Endometrium (tissue), 2 donors: ENCODE results near the gene VPS13C.

Source experiments
- FAIRE-seq: peaks from 2 replicates; lab custom pipeline; 2012; peaks lifted over from hg19 to GRCh38; lab: Jason Lieb, UNC
- donor health status: control.
- donor health status: control.

VPS13C gene

DNA sequence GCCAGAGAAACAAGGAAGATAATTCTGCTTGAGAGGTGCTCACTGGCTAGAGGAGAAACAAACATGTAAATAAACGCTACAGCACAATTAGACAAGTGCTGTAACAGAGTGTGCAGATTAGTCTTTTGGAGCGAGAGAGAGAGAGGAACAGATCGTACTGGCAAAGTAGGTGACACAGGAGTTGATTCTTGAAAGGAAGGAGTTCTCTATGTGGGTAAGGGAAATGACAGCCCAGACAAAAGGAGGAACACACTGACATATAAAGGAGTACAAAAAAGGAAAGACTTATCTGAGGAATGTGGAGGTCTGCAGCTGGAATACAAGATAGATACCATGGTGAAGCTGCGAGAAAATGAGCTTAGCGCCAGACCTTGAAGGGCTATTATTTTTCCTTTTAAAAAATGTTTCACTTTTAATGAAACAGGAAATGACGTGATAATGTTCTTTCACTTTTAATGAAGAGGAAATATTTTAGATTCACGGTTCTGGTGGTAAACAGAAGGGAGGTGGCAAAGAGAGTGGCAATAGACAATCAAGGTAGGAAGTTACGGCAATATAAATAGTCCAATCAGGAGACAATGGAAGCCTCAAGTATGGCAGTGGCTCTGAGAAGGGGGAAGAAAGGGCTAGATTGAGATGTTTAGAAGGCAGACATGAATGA, 202.9 kb downstream of the VPS13C start:
- FAIRE-seq: no peak

DNA sequence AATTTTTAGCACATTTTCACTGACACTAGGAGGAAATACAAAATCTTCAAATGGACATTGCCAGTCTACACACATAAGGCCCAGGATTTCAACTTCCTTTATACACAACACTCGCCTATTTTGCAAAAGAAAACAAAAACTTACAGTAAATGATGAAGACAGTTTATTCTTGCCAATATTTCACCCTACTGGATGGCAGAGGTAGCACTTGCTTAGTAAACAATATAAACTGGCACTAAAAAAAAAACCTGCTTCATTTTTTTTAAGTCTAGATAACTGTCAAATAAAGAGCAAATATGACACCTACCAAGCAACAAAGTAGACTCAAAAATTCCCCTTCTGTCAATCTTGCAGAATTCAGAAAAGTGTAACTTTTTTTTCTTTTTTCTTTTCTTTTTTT, 204.0 kb downstream of the VPS13C start:
- no peak for FAIRE-seq

DNA sequence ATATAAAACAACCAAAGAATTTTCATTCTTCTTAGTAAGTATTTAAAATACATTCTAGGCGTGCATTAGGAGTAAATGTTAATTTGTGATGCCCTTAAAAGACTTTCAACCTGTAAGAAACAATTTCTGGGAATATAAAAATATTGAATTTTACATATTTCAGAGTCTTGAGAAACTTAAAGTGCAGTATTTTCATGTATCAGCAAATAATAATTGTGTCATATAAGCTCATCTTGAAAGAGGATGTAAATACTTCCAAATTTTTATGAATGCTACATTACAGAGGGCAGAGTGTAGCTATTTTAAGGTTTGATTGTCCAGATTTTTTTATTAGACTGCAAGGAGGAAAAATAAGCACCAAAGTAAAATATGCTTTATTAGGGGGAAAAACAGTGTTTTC, 207.1 kb downstream of the VPS13C start:
- no peak for FAIRE-seq

DNA sequence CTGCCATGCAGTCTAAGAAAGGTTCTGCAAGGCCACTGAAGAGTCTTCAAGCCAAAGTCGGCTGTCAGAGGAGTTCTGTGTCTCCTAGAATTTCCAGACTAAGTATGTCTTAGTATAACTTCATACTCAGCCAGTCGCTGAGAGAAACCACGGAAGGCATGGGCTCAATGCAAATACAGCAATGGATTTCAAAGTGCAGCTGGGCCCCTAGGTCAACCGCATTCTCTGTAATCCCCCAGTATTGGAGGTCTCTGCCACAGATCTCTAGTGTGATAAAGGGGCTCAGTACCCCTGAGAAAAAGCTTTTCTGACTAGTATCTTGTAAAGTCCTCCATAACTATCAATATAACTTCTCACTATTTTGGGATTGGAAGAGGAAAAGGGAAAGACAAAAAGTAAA, 208.3 kb downstream of the VPS13C start:
- no peak for FAIRE-seq

DNA sequence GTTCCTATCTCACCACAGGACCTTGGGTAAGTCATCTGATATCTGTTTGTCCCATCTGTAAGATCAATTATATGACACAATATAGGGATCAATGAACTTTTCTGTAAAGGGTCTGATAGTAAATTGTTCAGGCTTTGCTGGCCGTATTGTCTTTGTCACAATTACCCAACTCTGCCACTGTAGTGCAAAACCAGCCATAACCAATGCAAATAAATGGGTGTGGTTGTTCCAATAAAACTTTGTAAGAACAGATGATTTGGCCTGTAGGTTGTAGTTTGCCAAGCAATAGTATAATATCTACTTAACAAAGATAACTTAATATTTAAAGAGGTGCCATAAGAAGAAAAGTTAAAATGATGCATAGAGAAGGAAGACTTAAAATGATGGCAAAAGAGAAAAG, 210.8 kb downstream of the VPS13C start:
- FAIRE-seq: no peak

DNA sequence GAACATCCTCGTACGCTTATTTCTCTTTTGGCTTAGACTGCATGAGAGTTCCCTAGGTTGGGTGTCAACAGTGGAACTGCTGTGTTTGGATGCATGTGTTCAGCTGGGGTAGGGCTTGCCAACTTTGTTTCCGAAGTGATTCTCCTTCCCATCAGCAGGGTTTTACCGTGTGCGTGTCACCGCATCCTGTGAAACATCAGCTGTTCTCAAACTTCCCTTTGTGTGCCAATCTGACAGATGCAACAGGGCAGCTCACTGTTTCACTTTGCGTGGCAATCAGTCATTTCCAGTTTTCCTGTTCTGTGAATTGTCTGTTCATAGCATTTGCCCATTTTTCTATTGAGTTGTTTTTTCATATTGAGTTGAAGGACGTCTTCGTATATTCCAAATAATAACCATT, 218.8 kb downstream of the VPS13C start:
- no peak for FAIRE-seq

DNA sequence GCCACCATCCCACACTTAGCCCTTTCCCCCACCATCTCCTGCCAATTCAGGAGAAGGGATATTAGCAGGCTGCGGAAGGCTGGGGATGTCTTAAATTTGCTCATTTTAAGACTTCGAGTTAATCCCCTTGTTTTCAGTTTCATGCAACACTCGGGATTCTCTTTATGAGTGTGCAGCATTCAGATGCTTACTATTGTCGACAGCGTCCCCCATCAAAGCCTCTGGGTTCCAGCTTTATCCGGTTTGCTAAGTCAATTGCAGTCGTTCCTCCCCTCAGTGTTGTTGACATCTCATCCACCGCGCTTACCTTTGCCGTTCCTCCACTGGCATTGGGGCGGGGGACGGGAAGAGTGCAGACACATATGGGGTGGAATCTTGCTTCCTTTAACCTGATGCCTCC, 220.2 kb downstream of the VPS13C start:
- no peak for FAIRE-seq

DNA sequence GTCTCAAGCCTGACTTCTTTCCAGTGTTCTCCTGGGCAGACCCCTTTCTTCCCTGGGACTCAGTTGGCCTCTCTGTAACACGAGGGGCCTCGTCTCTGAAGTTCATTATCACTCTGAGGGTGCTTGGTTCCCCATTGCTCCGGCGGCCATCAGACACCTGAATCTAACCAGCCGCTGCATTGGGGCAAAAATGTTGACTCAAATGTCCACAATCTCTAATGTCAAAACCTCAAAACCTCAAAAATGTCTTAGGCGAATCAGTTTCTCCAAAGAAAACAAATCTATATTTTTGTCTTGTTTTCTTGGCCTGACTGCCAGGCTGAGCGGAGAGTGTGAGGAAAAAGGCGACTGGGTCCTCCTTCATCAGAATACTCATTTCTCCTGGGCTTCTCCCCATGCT, 220.7 kb downstream of the VPS13C start:
- no peak for FAIRE-seq

DNA sequence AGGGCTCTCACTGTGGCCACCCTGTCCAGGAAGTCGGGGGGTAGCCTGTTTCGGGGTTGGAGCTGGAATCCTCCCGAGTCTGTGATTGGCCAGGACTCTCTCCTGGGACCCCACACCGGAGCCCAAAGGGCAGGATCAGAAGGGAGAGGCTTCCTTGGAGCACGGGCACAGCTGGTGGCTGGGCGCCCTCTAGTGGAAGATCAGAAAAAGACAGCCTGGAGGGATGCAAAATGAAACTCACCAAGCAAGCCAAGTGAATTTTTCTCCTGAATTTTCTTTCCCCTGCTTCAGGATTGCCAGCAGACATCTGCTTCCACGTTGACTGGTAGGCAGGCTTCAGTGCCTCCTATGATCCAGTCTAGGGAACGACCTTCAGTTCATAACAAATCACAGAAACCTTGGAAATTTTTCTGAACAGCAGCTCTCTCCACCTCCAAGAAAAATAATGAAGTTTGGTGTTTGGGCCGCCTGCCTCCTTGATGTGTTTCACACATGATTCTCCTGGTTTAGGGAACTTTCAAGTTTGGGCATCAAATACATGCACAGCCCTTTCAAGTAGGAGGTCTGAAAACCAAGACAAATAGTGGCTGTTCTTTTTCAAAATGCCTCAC, 224.6 kb downstream of the VPS13C start:
- FAIRE-seq: no peak

DNA sequence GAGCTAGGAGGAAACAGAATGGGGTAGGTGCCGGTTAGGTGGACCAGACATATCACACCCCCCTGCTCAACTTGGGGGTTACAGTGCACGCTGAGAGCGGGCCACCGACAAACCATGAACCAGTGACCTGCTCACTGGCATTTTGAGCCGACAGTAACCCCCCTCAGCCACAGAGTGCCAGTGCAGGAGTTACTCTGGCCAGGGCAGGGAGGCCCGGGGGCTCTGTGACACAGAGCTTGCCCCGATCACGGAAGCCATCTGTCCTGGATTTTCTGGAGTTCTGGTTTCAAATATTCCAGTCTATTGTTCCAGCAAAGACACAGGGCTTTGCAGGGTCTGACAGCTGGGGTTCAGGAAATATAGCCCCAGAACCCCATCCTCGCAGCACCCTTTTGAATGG, 225.2 kb downstream of the VPS13C start:
- FAIRE-seq: no peak

DNA sequence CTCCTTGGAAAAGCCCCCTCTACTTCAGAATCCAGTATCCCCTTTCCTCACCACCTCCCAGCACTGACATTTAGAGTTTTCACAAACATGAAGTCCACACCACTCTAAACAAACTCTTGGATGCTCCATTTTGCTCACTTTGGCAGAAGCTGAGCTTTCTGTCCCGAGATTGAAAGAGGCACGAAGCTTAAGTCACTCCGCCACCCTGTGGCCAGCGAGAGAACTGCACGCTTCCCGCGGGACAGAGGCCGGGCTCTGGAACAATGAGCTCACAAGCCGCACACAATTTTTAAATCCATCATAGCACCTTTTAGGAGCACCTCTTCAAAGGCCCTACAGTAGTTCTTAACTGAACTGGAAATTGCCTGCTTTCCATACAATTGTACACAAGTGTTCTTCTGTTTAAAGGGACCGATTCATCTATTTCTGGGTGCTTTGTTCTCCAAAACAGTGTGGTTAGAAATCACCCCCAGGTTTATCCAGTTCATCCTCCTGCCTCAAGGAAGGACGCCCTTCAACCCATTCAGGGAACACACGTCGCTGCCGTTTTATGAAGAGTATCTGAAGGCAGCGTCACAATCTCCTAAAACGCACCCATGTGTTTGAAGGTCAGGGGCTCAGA, 226.1 kb downstream of the VPS13C start:
- peak; percentile 74 for FAIRE-seq

DNA sequence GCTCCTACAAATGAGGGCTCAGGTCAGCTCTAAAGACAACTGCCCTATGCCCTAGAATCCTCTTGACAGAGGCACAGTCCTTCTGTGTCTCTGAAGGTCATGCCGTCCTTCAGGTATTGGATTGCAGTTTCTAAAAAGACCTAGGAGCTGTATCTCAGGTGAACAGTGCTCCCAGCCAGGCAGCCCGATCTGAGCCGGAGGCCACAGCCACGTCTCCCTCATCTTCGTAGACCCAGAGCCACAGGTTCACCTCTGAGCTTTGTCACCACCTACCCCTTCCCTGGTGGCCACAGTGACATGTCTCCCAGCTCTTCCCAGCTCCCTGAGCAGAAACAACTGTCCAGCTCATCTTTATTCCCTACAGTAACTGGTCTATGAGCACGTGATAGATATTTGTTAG, 228.0 kb downstream of the VPS13C start:
- no peak for FAIRE-seq

DNA sequence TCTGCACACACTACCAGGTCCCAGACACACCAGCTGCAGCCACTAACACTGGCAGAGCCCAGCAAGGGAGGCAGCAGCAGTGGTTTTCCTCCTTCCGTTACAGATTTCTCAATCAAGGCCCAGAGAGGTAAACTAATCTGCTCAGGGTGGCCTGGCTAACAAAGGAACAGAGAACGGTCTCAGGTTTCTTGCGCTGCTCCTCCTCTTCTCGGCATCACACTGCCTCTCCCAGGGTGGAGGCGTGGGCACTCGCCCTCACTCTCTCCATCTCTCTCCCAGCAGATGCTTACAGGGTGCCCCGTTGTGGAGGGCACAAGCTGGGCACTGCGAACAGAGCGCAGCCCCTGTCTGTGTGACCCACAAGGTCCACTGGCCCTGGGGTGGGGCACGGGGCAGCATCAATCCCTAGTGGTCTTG, 228.7 kb downstream of the VPS13C start:
- FAIRE-seq: no peak

DNA sequence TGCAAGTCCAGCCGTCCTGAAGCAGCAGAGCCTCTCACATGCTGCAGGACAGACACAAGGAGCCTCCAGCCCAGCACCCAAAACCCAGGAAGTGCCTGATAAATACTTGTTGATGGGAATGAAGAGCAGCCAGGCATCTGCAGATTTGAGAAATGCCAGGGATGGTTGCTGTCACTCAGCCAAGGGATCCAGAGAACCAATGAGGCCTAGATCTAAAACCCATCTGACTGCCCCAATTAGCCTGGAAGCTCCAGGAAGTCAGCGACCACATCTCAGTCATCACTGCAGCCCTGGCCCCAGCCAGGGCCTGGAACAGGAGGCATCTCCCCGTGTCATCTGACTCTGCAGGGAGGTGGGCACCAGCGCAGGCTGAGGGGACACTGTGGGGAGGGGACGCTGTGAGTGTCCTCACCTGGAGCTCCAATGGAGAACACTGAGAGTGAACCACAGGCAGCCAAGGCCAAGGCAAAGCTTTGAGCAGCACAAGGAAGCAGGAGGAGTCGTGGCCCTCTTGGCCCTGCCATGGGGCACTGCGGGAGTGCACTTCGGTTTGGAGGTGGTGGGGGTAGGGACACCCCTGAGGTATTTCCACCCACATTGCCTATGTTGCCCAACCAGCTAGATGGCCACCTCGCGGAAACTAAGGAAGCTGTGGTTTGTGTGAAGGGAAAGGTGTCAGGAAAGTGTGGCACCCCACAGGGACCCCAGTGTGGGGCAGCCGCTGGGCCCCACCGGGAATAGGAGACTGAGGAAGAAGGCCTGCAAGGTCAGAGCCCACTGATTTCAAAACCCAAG, 229.5 kb downstream of the VPS13C start:
- FAIRE-seq: no peak

DNA sequence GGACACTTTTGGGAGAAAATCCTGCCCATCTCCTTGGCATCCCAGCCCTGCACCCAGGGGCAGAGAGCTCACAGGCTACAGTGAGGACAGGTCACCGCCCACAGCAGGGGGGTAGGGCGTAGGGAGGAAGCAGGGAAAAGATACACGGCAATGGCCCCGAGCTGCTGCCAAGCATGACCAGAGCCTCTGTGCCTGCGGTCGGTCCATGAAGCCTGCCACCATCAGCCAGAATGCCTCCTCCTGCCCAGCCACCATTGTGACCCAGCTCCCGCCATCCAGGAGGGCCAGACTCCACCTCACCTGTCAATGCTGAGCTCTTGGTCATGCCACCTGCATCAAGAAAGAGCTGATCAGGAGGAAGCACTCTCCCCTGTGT, 230.7 kb downstream of the VPS13C start:
- FAIRE-seq: no peak

DNA sequence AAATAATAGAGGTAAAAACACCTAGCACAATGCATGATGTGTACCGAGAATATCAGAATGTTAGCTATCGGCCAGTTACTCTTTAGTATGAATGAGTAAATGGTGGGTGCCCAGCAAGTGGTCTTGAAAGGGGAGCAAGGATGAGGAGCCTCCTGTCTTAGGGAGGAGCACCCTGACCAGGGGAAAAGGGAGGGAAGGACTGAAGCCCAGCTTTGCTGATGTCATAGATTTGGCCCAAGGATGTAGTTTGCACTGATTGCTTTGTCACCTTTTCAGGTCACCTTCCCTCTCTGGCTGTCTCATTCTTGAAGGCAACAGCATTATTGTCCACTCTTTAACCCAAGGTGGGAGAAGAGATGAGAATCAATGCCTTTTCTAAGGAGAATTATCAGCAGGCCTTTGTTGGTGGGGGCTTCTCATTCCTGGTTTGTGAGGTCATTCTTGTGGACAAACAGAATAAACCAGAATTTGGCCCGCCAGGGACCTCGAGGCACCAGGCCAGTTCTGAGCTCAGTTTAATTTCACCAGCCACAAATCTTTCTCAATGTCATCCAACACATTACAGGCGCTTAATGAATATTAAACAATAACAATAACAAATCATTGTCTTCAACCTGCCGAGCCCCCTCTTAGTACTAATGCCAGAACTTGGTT, 231.3 kb downstream of the VPS13C start:
- FAIRE-seq: no peak

DNA sequence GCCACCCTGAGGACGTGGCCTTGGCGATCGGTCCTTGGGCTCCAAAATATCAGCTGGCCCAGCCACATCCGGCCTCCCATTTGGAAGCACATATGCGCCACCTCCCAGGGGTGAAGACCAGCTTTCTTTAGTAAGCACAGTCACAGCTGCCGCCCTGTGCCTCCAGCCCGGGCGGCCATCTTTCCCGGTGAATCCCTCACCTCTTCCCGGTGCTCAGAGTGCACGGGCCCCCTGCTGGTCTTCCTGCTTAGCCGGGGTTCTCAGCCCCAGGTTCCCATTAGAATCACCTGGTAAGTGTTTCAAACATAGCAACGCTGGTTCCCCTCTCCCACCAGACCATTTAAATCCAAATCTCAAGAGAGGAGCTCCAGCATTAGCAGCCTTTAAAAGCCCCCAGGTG, 232.2 kb downstream of the VPS13C start:
- no peak for FAIRE-seq

DNA sequence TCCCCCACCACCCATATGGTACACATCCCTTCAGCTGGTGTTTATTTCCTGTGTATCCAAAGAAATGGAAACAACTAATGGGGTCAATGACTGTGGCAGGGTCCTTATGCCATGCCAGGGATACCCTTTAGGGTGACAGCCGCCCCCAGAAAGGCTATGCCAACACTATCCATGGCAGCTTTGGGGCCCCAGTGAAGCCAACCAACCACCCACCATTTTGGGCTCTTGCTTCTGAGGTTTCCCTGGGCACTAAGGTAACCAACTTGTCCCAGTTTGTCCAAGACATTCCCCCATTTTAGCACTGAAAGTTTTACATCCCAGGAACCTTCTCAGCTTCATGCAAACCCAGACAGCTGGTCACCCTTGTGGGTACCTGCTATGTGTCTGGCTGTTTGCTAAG, 233.1 kb downstream of the VPS13C start:
- FAIRE-seq: no peak

DNA sequence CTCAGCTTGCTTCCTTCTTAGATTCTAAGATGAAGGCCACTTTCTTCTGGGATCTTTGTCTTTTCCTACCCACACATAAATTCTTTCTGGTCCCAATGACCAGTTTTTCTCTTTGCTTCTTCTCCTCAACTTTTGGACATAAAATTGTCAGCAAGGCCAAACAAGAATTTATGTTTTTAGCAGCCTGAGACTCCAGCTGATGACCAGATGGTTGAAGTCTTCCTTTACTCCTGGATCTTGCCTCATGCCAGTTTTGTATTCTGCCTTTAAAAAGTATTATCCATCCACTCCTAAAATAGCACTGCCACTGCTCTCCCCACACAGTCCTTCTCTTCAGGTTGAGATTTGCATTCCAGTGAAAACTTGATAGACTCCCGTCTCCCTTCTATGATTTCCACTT, 236.0 kb downstream of the VPS13C start:
- FAIRE-seq: no peak

DNA sequence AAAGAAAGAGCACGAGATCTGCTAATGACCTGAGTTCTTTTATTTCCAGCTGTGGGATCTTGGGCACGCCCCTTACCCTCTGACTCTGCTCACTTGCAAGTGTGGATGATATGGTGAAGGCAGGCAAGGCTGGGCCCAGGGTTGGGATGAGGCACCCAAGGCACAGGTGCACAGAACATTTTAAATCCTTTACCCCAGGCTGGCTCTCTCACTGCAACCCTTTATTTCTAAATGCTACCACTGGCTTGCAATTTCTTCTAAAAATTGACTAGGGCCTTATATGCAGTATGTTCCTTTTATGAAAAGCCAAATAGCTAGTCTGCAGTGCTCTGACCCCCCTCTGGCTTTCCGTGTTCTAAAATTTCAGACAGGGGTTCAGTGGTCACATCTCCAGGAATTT, 237.7 kb downstream of the VPS13C start:
- no peak for FAIRE-seq

DNA sequence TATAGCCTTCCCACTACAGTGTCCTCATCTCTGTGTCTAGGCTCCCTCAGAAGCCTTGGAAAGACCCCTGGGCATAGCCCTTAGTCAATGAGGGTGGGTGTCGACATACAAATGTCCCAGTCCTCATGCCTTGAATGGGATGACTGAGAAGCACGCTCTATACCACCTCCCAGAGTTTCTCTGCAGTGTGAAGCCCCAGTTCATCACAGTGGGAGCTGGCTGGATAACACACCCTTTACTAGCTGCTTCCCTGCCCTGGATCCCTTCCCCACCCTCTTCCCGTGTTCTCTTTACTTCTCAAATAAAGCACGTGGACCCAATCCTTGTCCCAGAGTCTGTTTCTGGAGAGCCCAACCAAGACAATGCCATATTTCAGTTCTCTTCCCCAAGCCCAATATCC, 239.3 kb downstream of the VPS13C start:
- no peak for FAIRE-seq

DNA sequence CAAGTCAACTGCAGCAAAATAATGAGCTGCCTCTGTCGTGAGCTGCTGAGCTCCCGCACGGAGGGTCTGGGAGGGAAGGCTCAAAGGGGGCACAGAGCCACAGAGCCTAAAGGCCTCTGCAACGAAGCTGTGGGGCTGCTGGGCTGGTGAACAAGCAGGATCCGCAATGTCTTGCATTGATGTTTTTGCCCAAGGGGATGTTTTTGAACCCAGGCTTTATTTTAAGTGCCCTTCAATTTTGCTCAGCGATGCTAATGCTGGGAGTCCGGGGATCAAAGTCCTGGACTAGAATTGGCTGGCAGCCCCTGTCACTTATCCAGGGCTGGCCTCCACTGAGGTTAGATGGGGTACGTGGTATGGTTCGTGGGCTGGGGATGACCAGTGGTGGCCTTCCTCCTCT, 240.0 kb downstream of the VPS13C start:
- FAIRE-seq: no peak

DNA sequence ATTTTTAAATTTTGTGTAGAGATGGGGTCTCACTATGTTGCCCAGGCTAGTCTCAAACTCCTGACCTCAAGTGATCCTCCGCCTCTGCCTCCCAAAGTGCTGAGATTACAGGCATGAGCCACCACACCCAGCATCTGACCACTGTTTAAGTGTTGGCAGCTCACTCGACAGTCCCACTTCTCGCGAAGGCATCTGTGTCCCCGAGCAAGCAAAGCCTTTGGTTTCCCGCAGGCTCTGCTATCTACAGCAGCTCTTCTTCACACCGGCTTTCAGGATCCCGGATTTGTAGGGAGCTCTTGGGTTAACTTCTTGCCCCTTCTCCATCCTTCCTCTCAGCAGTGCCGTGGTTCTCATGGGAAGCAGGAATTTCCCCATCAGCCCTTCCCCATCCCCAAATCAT, 240.9 kb downstream of the VPS13C start:
- FAIRE-seq: no peak
